GM21576 (cell line): ENCODE data around the gene PCK1.

ENCODE experiments used
- ATAC-seq: cut with Tn5 transposase; IDR thresholded peaks from one replicate; pipeline ENCODE4 v1.9.1; 2021; ENCODE audit warnings: mild to moderate bottlenecking, moderate library complexity; ENCODE audit not compliant: unreplicated experiment

The PCK1 gene

DNA sequence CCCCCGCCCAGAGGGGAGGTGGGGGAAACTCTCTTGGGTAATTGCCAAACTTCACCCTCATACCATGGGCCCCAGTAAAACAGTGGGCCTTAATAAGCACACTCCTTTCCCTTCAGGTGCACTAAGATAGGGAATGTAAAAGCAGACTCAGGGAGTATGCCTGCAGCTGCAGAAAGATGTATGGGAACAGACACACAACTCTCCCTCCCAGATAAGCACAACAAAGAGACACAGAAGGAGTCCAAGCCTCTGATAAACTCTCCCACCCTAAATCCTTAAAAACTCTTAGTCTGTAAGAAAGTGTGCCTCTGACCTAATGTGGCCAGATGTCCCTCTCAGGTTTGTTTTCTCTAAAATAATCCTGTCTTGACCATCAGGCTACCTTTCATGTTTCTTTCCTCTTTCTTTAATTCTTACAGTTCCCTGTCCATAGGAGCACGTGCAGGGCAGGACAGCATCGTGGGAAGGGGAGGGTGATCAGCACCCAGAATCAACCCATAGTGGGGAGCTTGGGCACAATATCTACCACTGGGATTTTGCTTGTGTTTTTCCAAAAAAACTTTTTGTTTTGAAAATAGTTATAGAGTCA, 24.7 kb upstream of the PCK1 start:
- no peak for ATAC-seq

DNA sequence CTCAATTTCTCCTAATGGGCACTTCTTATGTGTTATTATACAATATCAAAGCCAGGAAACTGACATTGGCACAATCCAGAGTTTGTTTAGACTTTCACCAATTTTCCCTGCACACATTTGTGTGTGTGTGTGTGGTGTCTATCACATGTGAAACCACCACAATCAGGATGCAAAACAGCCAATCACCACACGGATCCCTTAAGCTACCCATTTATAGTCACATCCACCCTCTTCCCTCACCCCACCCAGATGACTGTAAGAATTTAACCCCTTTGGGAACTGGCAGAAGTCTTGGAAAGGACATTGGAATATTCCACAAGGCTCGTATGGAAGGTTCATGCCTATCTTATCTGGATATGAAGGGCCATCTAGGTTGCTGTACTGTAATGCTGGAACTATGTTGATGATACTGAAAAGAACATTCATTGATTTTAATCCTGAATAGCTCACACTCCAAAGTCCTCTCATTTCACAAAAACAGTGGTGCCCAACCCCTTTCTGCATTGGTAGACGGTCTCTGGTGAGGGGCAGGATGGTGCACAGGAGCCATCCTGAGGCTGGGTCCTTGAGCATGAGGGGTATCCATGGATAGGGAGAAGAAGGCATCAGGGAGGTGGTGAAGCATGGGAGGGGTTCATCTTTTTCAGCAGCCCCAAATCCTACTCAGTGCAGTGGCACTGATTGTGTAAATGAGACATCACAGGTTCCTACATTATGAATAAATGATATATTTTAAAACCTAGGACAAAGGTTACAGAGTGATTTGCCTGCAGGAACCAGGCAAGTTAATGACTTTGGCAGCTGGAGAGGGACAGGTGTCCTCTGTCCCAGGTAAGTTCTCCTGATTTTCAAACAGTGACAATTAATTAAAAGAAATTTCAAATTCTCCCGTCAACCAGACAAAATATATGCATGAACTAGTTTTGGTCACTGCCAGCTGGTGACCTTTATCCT, 23.9 kb upstream of the PCK1 start:
- ATAC-seq, result no peak

DNA sequence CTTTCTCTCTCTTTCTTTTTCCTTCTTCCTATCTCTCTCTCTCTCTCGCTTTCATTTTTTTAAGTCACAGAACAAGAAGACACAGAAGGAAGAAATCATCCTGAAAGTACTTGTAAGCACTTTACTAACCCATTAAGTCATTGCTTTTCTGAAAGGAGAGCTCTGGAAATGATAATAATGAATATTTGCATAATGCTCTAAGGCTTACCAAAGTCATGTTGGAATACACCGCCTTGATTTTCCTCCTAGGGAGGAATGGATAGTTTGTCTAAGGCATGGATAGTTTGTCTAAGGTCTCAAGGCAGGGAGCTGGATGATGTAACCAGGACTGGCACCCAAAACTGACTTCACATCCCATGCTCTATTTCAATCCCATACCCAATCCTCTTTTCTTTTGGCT, 23.1 kb upstream of the PCK1 start:
- ATAC-seq, result no peak

DNA sequence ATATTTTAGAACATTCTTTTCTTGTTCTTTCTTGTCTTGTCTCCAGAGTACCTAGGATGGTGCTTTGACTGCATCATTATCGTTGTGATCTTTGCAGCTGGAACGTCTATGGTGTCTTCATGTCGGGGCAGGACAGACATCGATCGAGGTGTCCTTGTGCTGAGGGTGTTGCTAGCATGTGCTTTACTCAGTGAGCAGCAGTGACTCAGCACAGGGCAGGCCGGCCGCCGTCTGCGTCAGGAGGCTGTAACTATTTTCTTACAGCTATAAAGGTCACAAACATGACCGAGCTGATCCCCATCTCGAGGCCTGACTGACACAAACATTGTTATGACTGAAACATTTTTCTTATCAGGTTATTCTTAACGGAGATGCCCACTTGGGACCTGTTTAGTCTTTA, 21.0 kb upstream of the PCK1 start:
- ATAC-seq, result no peak

DNA sequence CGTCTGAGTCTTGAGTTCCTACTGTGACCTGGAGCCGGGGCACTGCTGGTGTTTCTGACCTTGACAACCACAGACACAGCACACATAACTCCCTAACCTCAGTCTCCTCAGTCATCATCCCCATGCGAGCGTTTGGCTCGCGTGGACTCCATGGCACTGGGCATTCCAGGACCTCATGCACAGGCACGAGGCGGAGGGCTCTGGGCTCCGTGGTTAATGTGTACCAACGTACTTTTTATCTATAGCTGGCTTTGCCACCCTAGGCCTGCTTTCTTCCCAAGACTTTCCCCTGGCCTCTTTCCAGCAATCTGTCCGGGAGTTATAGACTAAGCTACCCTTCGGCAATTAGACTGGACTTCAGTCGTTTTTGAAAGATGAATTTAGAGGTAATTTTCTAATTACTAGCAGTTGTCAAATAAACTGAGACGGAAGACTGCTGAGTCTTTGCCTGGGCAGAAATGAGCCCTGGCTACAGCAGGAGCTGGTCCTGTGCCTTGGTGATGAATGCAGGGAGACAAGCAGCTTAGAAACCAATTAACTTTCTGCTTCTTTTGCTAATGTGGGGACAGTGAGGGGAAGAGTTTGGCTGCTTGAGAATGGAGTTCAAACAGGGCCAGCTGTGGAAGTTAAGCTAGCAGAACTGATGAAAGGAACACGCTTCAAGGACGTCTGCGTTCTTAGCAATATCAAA, 19.9 kb upstream of the PCK1 start:
- no peak for ATAC-seq

DNA sequence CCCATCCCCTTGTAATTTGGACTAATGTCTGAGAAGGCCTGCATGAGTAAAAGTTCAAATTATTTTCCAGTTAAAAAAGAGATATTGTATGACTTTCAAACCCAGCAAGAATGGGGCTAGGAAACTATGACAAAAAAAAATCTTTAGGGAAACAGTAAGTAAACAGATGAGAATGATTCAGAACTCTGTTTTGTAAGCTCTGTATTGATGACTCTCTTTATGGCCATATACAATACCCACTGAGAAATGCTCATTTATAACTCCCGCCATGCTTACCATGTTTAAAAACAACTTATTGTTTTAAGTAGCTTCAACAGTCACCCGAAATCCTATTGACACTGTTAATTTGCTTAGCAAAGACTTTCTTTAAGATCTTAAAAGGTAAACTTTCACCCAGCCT, 17.2 kb upstream of the PCK1 start:
- ATAC-seq, result no peak

DNA sequence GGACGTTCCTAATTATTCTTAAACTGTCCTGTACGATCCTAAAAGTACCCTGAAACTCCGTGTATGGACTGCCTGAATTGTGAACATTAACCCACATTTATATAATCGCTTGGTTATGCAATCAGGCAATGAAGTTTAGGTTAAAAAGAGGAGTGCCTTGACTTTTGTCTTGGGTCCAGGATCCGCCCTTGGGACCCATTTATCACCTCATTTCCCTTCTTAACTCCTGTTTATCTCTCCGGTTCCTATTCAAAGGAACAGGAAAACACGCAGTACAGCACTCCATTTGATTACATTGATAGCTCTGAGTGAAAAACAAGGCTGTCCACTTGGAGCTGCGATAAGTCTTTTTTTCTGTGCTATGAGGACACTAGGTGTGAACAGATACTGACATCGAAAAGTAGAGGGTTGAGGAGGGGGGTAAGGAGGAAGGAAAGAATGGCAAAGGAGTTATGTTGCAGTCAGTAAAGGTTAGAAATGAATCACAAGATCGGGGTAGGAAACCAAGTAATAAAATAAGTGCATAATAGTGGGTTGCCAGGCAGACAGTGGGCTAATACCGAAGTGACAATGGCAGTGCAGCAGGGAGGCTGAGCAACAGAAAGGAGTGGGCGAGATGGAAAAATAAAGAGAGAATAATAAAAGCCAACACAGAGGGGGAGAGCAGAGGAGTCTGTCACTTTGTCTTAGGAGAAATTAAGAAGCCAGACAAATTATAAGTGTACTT, 15.9 kb upstream of the PCK1 start:
- ATAC-seq, result no peak

DNA sequence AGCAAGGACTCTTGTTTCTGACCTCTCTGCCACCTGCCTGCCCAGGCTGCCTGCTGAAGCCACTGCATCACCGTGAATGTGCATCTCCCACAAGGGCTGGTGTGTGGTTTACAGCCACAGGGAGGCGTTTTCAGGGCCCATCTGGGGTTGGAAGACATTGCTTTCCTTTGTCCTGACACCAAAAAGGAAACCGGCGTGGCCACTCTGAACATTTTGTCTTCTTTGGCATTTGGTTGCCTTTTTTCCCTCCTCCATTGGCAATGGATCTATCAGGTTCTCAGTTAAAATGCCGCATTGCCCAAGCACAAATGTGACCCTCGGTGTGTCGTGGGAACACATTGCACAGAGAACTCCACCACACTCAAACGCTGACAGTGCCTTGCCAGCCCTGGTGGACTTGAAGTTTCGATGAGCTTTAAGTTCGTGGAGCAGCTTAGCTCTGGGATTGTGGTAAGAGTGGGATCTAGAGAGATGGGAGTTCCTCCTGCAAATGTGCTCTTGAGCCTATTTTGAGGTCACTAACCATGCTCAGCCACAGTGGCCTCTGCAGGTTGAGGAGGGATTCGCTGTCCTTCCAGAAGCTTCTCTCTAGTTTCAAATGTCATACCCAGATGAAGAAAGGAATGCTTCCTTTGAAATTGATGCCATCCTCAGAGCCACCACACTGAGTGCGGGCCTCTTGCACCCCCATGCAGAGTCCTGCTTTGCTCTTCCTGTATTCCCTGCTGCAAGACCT, 14.8 kb upstream of the PCK1 start:
- no peak for ATAC-seq

DNA sequence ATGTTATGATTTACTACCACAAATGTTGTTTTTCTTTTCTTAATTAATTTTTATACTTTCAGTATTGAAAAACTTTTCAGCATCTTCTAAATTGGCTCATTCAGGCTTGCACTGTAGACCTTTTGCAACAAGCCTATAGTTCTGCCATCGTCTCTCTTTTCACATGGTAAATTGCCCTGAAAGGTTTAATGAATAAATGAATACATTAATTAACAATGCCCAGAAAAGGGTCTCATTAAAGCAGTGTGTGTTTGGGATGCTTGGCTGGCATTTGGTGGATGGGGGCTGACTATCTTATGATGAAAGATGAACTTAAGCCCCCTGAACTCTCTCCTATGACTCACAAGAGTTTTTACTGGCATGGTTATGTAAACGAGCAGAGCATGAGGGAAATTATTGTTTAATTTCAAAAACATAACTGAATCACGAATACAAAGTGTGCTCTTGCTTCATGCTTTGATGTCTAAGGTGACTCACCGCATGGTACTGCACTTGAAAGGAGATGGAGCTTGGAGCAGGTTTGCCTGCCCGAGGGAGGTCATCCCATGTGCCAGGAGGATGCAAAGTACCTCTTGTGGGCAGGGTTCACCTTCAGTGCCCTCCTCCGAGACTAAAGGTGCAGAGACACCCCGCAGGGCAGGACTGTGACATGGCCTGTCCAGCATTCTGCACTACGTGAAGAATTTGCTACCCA, 13.8 kb upstream of the PCK1 start:
- ATAC-seq, result no peak

DNA sequence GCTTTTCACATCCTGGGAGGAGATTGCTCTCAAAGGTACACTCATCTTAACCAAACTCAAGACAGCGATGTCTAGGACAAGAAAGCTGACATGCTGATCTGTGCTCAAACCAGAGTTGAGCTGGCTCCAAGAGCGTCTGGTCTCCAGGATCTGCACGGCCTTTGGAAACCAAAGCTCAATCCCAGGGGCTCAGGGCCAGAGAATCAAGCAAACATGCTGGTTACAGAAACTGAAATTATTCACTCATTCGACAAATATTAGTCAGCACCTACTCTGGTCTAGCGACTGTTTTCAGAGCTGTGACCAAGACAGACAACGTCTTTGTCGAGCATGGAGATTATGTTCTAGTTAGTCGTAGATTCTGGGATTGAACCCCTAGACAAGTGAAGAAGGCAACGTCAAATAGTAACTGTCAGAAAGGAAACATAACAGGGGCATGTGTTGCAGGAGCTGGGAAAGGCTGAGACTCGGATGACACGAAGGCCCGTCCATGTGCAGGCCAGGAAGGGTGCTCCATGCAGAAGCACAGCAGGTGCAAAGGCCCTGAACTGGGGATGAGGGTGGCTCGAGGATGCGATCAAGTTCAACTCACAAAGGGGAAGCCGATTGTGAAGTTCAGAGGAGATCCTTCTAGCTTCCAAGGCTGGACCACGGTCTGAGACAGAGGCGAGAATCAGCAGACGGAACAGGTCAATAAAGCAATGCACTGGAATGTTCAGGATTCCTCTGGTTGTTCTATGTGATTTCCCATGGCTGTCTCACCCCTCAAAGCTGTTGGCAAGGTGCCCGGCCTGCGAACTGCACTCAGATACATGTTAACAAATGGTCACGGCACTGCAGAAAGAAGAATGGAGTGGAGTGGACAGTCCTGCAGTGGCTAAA, 12.5 kb upstream of the PCK1 start:
- no peak for ATAC-seq

DNA sequence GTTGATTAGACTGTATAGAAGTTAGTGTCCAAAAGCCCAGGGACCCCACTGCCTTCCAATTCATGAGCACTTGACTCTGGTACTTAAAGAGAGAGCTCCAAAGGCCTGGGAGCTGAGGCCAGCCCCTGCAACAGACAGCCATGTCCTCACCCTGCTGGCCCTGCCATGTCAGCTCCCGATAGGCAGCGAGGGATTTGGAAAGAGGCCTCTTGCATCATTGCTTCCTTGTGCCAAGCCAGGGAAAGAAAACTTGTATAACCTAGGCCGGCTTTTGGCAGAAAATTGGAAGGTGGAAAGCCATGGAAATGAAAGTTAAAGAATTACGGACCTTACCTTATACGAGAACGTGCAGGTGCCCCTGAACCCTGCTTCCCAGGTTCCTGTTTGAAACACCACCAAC, 8.4 kb upstream of the PCK1 start:
- ATAC-seq, result no peak

DNA sequence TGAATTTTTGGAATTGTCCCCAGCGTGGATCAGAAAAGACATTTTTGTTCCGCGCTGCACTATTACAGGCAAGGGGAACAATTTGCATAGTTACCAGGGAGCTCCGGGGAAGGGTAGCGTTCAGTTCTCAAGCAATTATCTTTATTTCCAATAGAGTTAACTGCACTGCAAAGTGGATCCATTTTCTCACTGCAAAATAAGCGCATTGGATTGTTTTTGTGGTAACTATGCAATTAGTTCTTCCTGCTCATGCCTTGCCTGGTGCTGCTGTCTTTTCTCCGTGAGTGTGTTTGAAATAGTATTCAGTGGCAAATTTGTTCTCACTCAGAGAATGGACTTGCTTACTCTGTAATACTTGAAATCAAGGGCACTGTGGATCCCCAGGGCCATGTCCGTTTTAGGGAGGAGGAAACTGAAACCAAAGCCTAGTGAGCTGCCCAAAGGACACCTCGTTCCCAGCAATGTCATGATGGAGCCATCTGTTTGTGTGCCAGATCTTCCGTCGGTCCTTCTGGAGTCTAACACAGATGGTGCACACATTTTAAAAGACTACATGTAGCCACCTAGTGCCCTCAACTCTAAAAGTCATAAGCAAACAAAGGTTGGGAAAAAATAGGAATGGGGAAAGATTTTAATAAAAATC, 7.4 kb upstream of the PCK1 start:
- no peak for ATAC-seq

DNA sequence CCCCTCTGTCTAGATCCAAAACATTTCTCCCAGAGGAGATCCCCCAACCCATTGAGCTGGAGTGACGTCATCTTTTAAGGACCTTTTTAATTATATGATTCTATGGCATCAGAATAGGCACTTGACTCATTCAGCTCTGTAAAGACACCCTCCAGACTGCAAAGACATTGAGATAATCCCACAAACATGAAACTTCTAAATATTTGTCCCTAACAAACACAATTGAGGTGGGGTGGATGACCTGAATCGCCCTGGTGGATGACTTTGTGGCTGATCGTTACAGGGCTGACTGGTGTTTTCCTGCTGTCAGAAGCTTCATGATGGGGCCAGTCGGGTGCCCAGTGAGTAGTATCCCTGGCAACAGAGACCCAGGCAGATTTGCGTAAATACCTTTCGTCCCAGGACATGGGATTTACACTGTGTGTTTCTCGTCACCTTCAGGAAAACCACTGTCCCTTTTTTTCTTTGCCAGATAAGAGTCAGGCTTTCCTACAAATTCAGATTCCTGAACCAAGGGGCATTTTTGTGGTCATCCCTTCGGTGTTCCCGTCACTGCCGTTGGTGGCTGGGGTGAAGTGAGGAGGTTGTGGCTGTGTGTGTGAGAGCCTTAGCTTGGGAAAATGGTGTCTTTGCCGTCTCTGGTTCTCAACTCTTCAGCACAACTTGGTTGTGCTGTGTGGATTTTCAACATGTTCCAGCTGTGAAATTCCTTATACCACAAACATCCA, 5.3 kb upstream of the PCK1 start:
- no peak for ATAC-seq

DNA sequence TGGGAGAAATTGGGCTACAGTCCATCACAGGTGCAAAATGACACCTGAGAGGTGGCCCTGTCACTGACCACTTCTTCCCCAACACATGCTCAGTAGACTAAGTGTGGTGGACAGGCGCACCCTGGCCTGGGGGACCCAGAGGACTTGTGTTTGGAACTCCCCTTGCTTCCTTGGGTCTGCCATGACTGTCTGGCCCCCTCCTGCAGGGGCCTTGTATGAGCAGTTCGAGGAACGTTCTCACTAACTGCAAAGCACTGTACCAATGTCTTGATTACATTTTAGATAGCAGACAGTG, 4.0 kb upstream of the PCK1 start:
- ATAC-seq, result no peak

DNA sequence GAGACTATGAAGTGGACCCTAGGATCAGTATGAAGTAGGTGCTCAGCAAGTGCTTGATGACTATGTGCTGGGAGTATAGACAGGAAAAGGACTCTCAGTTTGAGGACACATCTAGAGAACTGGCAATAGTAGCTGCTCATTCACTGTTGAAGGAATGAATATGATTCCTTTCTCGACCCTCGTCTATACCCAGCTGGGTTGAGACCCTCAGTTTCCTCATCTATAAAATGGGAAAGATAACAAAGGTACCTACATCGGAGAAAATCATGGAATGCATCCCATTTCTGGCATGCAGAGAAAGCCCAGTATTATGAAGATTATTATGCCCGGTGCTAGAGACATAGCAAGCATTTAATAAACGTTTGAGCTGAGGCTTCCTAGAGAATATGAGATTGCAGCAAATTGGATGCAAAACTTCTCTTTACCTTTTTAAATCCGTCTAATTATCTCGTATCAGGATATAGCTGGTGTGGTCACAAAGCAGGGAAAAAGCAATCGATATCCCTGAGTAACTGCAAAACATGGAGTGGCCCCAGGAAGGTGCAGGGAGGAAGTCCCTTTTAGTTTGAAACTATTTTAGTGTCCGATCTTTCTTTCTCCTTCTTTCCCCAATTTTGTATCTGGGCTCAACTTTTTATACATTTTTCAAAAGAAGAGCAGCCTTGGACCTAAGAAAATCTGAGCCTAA, 2.8 kb upstream of the PCK1 start:
- ATAC-seq, result no peak

DNA sequence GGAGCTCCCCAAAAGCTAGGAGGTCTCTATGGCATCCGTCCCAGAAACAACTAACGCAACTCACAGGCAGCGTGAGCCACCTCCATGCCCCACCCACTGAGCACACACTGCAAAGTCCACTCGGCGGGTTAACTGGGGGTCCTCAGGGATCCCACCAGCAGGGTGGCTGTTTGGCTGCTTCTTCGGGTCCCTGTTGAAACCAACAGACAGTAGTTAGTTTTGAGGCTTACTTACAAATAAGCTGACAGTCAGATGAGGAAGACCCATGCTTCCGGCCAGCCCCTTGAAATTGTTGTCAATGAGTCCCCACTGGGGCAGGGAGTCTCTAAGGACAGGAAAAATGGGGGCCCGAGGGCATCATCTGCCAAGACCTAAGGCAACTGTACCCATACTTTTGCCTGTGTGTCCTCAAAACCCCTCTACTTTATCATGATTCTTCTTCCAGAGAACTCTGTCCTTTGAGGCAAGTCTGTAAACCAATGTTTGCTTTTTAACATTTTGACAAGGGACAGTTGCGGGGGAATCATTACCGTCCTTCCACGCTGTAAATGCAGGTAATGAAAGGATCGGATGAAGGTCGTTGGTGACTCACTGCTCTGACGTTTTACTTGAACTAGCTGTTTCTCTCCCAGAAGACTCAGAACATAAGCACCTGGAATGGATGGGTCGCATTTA, 2.2 kb upstream of the PCK1 start:
- no peak for ATAC-seq

DNA sequence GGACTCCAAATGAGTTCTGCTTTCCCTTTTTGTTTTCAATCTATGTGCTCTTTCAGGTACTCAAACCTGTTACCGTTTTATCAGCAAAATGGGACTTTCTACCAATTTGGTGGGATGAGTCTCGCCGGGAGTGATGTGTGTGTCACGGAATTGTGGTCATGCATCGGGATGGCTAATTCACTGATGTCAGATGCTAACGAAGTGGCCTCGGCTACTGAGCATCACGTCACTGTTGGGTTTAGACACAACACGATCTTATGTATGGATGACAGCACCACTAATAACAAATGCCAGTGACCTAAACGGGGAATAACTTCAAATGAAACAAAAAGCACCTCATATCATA, 1.6 kb upstream of the PCK1 start:
- ATAC-seq, result no peak
